GM12873 (cell line): Measurements from ENCODE around the gene TNRC18.

Source experiments
- CTCF ChIP-seq: IDR thresholded peaks from 2 replicates; pipeline ENCODE4 v1.5.1; 2012; ENCODE audit warnings: low read depth, mild to moderate bottlenecking, moderate library complexity, low read length, control low read depth; ENCODE audit not compliant: insufficient read depth; ENCODE audit errors: missing control alignments

TNRC18 gene

GRCh38 chr7:5393328-5393727 lies 30.3 kb downstream of the TNRC18 start:
- TF ChIP-seq CTCF, result no peak

- TF ChIP-seq CTCF, result no peak
Measured at GRCh38 chr7:5390918-5391317, 32.7 kb downstream of the TNRC18 start.

- TF ChIP-seq CTCF, result no peak
Measured at GRCh38 chr7:5388905-5389433, 34.7 kb downstream of the TNRC18 start.

- no peak for TF ChIP-seq CTCF
Measured at GRCh38 chr7:5388273-5388901, 35.2 kb downstream of the TNRC18 start.

GRCh38 chr7:5387711-5388245 lies 35.9 kb downstream of the TNRC18 start:
- TF ChIP-seq CTCF, result no peak

GRCh38 chr7:5384618-5385017 lies 39.0 kb downstream of the TNRC18 start:
- no peak for TF ChIP-seq CTCF

GRCh38 chr7:5383314-5384098 lies 40.1 kb downstream of the TNRC18 start:
- no peak for TF ChIP-seq CTCF
